Right atrium auricular region (tissue), 2 donors: ENCODE results near the gene HIRIP3. TPM values are rescaled to one million over a fixed set of nuclear protein-coding genes. Genes with fewer than 3 reads are reported as not detected.

ENCODE experiments used
- DNase-seq: peaks from one replicate; pipeline ENCODE4 v3.0.0-alpha.2; 2019; ENCODE audit warnings: low spot score
- H3K27ac ChIP-seq, 2 donors: fragments of 200-600 bp; sonication (generic); 1 replicate in 1 of 2; 2 replicates in 1 of 2; pipeline ENCODE4 v1.5.1; 2016 to 2019
- H3K27me3 ChIP-seq, 2 donors: fragments of 200-600 bp; sonication (generic); one replicate each; pipeline versions ENCODE4 v1.5.1 to v1.6.0; 2017 to 2019
- H3K36me3 ChIP-seq: fragments of 200-600 bp; sonication (generic); one replicate; pipeline ENCODE4 v1.5.1; 2016
- H3K4me1 ChIP-seq, 2 donors: fragments of 200-600 bp; sonication (generic); one replicate each; pipeline versions ENCODE4 v1.5.1 to v1.6.0; 2017 to 2019
- H3K4me3 ChIP-seq, 2 donors: fragments of 200-600 bp; sonication (generic); 1 replicate in 1 of 2; 2 replicates in 1 of 2; pipeline ENCODE4 v1.5.1; 2017 to 2019; ENCODE audit warnings: mild to moderate bottlenecking in 1 of 2, moderate library complexity in 1 of 2
- H3K9me3 ChIP-seq, 2 donors: fragments of 200-600 bp; sonication (generic); one replicate each; pipeline ENCODE4 v1.5.1; 2019
- total RNA-seq, 2 donors: library from RNA; depleted of rRNA; stranded (reverse); fragments of >200 nt; gene quantifications; one replicate each; pipeline ENCODE4 v1.1.0, GENCODE V29; 2016
- TF ChIP-seq, protein P1 (sequence below), 2 donors: fragments of 200-600 bp; sonication (generic); IDR thresholded peaks; one replicate each; pipeline ENCODE4 v1.5.1; 2019; ENCODE audit warnings: antibody characterized with exemption in 2 of 2

The HIRIP3 gene
- total RNA-seq, 2 donors from 2014 or later = 10.3 to 11.4 TPM

DNA sequence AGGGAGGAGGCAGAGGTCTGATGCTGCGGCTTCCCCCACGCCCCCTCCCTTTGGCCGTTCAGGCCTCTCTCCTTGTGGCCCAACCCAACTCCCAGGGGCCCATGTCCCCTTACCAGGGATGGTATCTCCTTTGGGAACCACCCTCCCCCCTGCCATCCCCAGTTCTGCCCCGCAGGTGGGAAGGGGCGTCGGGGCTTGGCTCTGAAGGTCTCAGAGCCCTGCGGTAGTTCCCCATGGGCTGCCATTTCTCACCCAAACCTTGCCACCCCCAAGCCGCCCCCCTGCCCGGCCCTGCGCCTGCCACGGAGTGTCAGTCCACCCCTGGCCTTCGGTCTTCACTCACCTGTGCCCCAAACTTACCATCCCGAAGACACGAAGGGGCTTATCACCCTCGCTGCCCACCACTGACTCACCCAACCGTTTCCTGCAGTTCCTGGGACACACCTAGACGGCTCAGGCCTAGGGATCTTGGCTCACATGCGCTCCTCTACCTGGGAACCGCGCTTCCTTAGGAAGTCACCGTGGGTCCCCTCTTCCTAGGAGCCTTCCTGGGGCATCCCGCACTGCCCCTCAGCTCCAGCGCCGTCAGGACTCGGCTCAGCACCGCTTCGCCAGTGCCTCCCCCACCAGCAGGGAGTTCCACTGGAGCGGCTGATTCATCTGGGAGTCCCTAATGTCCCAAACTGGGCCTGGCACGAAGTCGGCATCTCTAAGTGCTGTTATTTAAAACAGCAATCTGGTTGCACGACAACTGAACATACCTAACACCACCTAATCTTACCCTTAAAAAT lies 16.5 kb upstream of the HIRIP3 start:
- H3K36me3 ChIP-seq = no peaks in the 10 kb centered on the region
- peak overlapping the region in 1 of 2 donors; percentile 47 for H3K4me3 ChIP-seq
- no peaks in the 10 kb centered on the region for H3K9me3 ChIP-seq

DNA sequence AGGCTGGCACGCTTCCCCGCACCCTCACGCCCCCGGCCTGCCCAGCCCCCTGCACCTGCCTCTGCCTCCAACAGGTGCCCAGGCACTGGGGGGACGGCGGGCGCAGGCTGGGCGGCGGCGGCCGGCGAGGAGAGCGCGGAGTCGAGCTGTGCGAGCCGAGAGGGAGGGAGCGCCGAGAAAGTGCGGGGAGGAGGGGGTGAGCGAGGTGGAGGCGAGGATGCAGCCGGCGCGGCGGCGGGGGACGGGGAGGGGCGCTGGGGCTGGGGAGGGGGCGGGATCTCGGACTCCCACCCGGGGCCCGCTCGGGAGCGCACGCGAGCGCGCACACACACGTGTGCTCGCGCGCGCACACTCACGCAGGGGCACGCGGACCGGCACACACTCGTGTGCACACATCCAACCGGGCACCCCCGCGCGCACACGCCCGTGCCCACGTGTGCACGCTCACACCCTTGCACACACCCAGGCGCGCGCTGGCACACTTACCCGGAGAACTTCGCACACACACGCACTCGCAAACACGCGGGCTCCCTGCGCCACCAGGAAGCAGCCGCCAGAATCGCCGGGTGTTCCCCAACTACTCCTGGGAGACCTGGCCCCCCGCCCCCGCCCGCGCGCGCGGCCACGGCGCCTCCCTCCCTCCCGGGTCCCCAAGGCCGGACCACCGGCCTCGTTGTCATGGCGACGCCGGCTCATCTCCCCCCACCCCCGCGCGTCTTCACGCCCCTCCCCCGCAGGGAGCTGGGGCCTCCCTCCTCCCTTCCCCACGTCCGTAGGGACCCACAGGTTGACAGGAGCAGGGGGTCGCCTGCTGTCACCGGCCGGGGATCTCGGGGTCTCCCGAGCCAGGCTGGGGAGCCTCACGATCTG lies 15.7 kb upstream of the HIRIP3 start, which contains the start of gene DOC2A:
DOC2A (minus strand) TSS at position 184 of the 870 bp plus-strand sequence. CDS start 805 bp downstream, outside the sequence.
- DNase-seq = no peak
- no peaks in the 10 kb centered on the region for H3K9me3 ChIP-seq
- no peak within 1 kb of the TSS for H3K27ac ChIP-seq
- peak within 1 kb of the TSS; percentile 11 to 47 for H3K4me3 ChIP-seq
- H3K27me3 ChIP-seq = peaks cover 23 to 25% of the 10 kb centered on the region in 2 donors
- TF ChIP-seq, protein P1, sequence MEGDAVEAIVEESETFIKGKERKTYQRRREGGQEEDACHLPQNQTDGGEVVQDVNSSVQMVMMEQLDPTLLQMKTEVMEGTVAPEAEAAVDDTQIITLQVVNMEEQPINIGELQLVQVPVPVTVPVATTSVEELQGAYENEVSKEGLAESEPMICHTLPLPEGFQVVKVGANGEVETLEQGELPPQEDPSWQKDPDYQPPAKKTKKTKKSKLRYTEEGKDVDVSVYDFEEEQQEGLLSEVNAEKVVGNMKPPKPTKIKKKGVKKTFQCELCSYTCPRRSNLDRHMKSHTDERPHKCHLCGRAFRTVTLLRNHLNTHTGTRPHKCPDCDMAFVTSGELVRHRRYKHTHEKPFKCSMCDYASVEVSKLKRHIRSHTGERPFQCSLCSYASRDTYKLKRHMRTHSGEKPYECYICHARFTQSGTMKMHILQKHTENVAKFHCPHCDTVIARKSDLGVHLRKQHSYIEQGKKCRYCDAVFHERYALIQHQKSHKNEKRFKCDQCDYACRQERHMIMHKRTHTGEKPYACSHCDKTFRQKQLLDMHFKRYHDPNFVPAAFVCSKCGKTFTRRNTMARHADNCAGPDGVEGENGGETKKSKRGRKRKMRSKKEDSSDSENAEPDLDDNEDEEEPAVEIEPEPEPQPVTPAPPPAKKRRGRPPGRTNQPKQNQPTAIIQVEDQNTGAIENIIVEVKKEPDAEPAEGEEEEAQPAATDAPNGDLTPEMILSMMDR (IDR thresholded peaks at IDR 0.05) = no peak
- H3K36me3 ChIP-seq = no peaks in the 10 kb centered on the region
- H3K4me1 ChIP-seq = peaks cover 0 to 25% of the 10 kb centered on the region in 2 donors

More for the DNA sequence above, 16.5 kb upstream of the HIRIP3 start:
- DNase-seq = no peak
- H3K27ac ChIP-seq = no peak overlapping the region
- H3K4me1 ChIP-seq = peaks cover 0 to 25% of the 10 kb centered on the region in 2 donors
- peaks cover 23 to 25% of the 10 kb centered on the region in 2 donors for H3K27me3 ChIP-seq
- TF ChIP-seq, protein P1 (IDR thresholded peaks at IDR 0.05) = no peak

DNA sequence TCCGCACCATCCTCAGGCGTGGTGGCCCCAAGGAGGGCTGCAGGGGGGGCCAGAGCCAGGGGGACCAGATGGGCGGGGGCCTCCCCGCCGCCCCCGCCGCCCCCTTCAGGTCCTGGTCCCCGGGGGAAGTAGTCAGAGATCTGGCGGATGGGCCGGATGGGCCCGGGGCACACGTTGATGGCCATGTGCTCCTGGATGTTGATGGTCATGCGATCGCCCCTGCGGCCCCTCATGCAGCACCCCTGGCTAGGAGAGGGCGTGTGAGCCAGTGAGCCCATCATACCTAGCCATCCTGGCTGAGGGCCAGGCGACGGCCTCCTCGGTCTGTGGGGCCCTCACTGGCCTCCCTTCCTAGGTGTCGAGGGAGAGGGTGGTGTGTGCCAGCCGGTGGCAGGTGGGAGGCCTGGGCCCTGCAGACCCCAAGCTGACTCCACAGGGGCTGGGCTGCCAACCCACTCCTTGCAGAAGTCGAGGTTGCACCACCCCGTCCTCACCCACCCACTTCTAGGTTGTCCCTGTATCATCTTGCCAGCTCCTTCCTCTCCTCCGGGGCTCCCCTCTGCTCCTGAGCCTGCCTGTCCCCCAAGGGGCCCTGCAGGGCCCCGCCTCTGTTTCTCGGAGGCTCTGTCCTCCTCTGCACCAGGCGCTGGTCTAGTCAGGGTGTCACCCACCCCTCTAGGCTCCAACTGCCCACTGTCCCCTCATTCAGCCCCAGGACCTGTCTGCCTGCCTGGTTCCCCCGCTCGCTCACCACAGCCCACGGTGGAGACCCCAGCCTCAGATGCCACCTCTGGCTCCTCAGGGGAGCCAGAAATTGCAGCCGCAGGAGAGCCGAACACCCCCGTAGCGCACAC lies 14.8 kb upstream of the HIRIP3 start:
- Histone ChIP-seq H3K9me3 (no peaks in the 10 kb centered on the region), H3K4me1 (peaks cover 0 to 30% of the 10 kb centered on the region in 2 donors), H3K36me3 (no peaks in the 10 kb centered on the region), H3K27me3 (peaks cover 23 to 25% of the 10 kb centered on the region in 2 donors), H3K27ac (no peak overlapping the region), H3K4me3 (peak overlapping the region; percentile 11 to 47)
- TF ChIP-seq, protein P1 (IDR thresholded peaks at IDR 0.05) = no peak
- no peak for DNase-seq

DNA sequence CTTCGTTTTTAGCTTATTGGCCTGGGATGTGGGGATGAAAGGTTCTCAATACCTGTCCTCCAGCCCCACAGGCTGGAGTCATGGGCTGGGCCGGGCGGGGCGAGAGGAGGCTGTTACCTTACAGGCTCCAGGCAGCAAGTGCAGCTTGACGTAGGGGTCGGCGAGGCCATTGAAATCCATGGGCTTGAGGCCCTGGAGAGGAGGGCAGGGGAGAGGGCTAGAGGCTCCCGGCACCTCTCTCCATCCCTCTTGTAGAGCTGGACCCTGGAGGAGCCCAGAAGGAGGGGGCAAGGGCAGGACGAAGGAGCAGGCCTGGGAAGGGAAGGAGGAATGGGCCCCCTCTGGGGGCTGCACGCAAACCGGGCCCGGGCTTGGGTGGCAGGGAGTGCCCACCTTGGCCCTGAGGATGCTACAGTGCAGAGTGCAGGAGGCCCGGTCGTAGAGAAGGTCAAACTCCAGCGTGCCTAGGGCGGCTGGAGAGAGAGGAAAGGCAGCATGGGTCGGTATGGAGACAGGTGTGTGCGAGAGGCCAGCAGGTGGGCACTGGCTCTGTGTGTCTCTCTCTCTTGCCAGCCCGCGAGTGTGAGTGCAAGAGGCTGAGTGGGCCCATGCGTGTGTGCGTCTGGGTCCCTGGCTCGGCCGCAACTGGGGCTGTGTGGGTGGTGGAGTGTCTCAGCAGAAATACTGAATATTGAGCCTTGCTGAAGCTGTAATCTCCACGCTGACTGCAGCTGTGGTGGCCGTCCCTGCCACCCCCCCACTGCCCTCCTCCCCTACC lies 13.9 kb upstream of the HIRIP3 start:
- Histone ChIP-seq H3K27me3 (peaks cover 23 to 25% of the 10 kb centered on the region in 2 donors), H3K4me3 (no peak overlapping the region), H3K9me3 (no peaks in the 10 kb centered on the region), H3K36me3 (no peaks in the 10 kb centered on the region), H3K27ac (no peak overlapping the region), H3K4me1 (peaks cover 0 to 31% of the 10 kb centered on the region in 2 donors)
- no peak for DNase-seq
- TF ChIP-seq, protein P1 (IDR thresholded peaks at IDR 0.05) = no peak
